PFSK-1 (cell line): ENCODE measurements around the gene SH2D5.

Experiments used
- POLR2AphosphoS5 ChIP-seq: IDR thresholded peaks from 2 replicates; pipeline ENCODE4 v1.6.1; 2012; ENCODE audit warnings: low read depth, mild to moderate bottlenecking, control low read depth, low read length, moderate library complexity
- TF ChIP-seq, protein P1 (sequence below), 2 experiments: IDR thresholded peaks; 2 replicates each; pipeline versions ENCODE4 v1.6.1 to v1.8.0; 2011 to 2012; ENCODE audit warnings: low read depth in 2 of 2, low read length in 2 of 2, control low read depth in 1 of 2, inconsistent platforms in 1 of 2, mild to moderate bottlenecking in 1 of 2, moderate library complexity in 1 of 2; ENCODE audit not compliant: insufficient read depth in 1 of 2

DNA sequence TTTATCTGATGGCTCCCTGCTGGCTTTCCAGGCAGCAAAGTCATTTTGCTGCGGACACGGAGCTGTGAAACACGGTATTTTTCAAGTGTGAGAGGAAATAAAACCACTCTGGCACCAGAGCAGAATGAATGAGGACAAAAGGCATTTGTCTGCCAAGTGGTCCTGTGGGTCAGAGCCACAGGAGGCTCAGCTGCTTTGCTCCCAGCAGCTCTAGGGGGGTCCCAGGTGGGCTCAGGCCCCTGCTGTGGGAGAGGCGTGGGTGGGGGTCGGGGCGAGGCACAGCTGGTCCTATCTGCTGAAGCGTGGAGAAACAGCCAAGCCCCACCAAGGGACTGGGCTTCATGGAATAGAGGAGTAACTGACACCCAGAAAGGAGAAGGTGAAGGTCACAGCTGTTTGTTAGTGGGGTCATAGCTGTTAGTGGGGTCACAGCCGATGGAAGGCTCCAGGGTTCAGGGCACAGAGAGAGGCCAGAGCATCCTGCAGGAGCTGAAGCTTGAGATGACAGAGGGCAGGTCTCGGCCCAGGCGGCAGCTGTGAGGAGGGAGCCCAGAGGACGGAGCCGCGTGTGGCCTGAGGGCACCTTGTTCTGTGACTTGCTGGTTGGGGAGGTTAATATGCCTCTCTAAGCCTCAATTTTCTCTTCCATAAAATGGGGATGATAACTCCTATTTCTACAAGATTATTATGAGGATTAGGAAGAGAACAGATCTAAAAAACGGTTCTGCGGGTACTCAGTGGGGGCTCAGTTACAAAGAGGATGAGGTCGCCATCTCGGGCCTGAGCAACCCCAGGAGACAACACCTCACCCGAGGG lies 21.8 kb downstream of the SH2D5 start:
- no peak for TF ChIP-seq POLR2AphosphoS5
- TF ChIP-seq, protein P1, sequence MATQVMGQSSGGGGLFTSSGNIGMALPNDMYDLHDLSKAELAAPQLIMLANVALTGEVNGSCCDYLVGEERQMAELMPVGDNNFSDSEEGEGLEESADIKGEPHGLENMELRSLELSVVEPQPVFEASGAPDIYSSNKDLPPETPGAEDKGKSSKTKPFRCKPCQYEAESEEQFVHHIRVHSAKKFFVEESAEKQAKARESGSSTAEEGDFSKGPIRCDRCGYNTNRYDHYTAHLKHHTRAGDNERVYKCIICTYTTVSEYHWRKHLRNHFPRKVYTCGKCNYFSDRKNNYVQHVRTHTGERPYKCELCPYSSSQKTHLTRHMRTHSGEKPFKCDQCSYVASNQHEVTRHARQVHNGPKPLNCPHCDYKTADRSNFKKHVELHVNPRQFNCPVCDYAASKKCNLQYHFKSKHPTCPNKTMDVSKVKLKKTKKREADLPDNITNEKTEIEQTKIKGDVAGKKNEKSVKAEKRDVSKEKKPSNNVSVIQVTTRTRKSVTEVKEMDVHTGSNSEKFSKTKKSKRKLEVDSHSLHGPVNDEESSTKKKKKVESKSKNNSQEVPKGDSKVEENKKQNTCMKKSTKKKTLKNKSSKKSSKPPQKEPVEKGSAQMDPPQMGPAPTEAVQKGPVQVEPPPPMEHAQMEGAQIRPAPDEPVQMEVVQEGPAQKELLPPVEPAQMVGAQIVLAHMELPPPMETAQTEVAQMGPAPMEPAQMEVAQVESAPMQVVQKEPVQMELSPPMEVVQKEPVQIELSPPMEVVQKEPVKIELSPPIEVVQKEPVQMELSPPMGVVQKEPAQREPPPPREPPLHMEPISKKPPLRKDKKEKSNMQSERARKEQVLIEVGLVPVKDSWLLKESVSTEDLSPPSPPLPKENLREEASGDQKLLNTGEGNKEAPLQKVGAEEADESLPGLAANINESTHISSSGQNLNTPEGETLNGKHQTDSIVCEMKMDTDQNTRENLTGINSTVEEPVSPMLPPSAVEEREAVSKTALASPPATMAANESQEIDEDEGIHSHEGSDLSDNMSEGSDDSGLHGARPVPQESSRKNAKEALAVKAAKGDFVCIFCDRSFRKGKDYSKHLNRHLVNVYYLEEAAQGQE (IDR thresholded peaks at IDR 0.05; ENCODE audit: insufficient read depth in 1 of 2, low read depth in 2 of 2, low read length in 2 of 2): no peak
